ENCODE data around the gene EFCAB12.

EFCAB12 gene

GRCh38 chr3:129473067-129473768 lies 44.8 kb upstream of the EFCAB12 start:
- H3K4me1 Mint-ChIP-seq, result no peaks in the 10 kb centered on the region
- H3K9me3 Mint-ChIP-seq, result no peaks in the 10 kb centered on the region
- H3K27ac Mint-ChIP-seq, result no peak overlapping the region
- no peak overlapping the region for H3K4me3 Mint-ChIP-seq
- peaks cover 39% of the 10 kb centered on the region for H3K36me3 Mint-ChIP-seq (ENCODE audit: low read depth)
- no peak for DNase-seq
- no peak for TF ChIP-seq CTCF (IDR thresholded peaks at IDR 0.05)
- no peaks in the 10 kb centered on the region for H3K27me3 Mint-ChIP-seq (ENCODE audit: low read depth, poor library complexity)

GRCh38 chr3:129470861-129471260 lies 42.4 kb upstream of the EFCAB12 start:
- H3K4me3 Mint-ChIP-seq, result no peak overlapping the region
- H3K9me3 Mint-ChIP-seq, result no peaks in the 10 kb centered on the region
- DNase-seq, result no peak
- TF ChIP-seq CTCF (IDR thresholded peaks at IDR 0.05), result no peak
- no peak overlapping the region for H3K27ac Mint-ChIP-seq
- no peaks in the 10 kb centered on the region for H3K4me1 Mint-ChIP-seq
- peaks cover 23% of the 10 kb centered on the region for H3K36me3 Mint-ChIP-seq (ENCODE audit: low read depth)
- peaks cover 4% of the 10 kb centered on the region for H3K27me3 Mint-ChIP-seq (ENCODE audit: low read depth, poor library complexity)

GRCh38 chr3:129469026-129469425 lies 40.6 kb upstream of the EFCAB12 start:
- Mint-ChIP-seq H3K4me3 (no peak overlapping the region), H3K9me3 (no peaks in the 10 kb centered on the region), H3K27me3 (ENCODE audit: low read depth, poor library complexity) (peaks cover 4% of the 10 kb centered on the region), H3K27ac (no peak overlapping the region), H3K4me1 (no peaks in the 10 kb centered on the region), H3K36me3 (ENCODE audit: low read depth) (peaks cover 28% of the 10 kb centered on the region)
- no peak for DNase-seq
- no peak for TF ChIP-seq CTCF (IDR thresholded peaks at IDR 0.05)

- Mint-ChIP-seq H3K27me3 (ENCODE audit: low read depth, poor library complexity) (peaks cover 4% of the 10 kb centered on the region), H3K4me3 (no peak overlapping the region), H3K9me3 (no peaks in the 10 kb centered on the region), H3K27ac (peak overlapping the region; percentile 60), H3K36me3 (ENCODE audit: low read depth) (peaks cover 34% of the 10 kb centered on the region), H3K4me1 (no peaks in the 10 kb centered on the region)
- no peak for TF ChIP-seq CTCF (IDR thresholded peaks at IDR 0.05)
- no peak for DNase-seq
Observed at GRCh38 chr3:129467932-129468331, 39.5 kb upstream of the EFCAB12 start.

GRCh38 chr3:129463716-129464115 lies 35.3 kb upstream of the EFCAB12 start:
- Mint-ChIP-seq H3K4me1 (no peaks in the 10 kb centered on the region), H3K4me3 (no peak overlapping the region), H3K36me3 (ENCODE audit: low read depth) (peaks cover 35% of the 10 kb centered on the region), H3K27ac (no peak overlapping the region), H3K9me3 (no peaks in the 10 kb centered on the region), H3K27me3 (ENCODE audit: low read depth, poor library complexity) (peaks cover 4% of the 10 kb centered on the region)
- no peak for TF ChIP-seq CTCF (IDR thresholded peaks at IDR 0.05)
- DNase-seq, result no peak

GRCh38 chr3:129463094-129463493 lies 34.7 kb upstream of the EFCAB12 start:
- Mint-ChIP-seq H3K27me3 (ENCODE audit: low read depth, poor library complexity) (peaks cover 4% of the 10 kb centered on the region), H3K4me1 (no peaks in the 10 kb centered on the region), H3K36me3 (ENCODE audit: low read depth) (peaks cover 35% of the 10 kb centered on the region), H3K9me3 (no peaks in the 10 kb centered on the region), H3K27ac (no peak overlapping the region), H3K4me3 (no peak overlapping the region)
- no peak for TF ChIP-seq CTCF (IDR thresholded peaks at IDR 0.05)
- no peak for DNase-seq

Measured in nephron progenitor cell (in vitro differentiated cells).